ENCODE measurements around the gene SNX32. TPM values are rescaled to one million over a fixed set of nuclear protein-coding genes. Genes with fewer than 3 reads are reported as not detected.

SNX32 gene
- total RNA-seq, 1 experiment from 2014 or later = not detected

DNA sequence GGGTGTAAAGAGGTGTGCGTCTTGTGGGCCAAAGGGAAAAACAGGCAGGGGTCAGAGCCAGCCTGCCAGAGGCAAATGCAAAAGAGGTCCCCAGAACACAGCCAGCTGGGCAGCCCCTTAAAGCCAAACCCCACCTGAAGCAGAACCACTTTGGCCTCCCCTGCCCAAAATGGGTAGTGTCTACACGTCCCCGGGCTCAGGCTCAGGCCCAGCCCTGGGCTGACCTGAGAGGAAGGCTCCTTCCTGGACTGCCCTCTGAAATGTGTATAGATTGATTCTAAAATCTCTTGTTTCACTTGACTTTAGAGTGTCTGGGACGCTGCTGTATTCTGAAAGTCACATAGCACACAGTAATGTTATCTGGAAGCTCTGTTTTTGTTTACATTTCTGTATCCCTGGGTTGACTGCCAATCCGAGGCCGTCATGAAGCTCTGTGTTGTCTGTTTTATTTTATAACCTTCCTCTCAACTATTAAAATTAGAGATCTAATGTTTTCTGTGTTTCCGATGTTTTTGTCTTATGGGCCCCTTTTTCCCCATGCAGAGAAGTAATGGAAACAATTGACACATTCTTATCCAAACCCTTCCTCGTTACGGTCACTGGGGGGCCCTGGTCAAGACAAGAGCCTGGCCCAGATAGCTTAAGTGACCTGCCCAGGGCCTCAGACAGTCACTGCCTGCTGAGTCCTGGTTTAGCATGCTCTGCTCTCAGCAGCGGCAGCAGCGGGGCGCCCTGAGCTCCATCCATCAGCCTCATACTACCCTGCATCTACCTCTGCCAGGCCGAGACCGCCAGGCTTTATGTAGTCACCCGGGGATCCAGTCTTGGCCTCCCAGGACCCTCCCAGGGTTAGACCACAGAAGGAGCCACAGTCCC lies 36.8 kb upstream of the SNX32 start:
- DNase-seq (ENCODE audit: low read depth) = no peak

DNA sequence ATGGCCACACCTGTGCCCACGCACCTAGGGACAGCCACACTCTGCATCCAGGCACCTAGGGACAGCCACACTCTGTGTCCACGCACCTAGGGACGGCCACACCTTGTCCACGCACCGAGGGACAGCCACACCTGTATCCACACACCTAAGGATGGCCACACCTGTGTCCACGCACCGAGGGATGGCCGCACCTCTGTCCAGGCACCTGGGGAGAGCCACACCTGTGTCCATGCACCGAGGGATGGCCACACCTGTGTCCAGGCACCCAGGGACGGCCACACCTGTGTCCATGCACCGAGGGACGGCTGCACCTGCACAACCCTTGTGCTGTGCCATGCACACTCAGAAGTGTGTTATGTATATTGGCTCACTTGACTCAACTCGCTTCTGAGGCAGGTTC lies 36.1 kb upstream of the SNX32 start:
- DNase-seq (ENCODE audit: low read depth) = no peak

DNA sequence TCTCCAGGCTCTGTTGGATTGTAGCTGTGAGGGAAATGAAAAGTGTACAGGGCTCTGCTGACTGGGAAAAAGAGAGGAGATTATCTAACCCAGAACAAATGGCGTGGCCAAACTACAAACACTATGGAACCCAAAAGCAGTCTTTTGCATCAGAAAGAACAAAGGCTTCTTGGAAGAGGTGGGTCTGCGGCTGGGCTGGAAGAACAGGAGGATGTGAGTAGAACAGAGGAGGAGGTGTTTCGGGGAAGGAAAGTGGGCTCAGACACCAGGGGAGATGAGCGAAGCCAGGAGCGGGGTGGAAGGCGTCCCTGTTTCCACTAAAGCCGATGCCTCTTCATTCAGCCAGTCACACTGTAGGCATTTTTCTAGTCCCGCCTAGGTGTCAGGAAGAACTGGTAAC lies 34.9 kb upstream of the SNX32 start:
- no peak for DNase-seq (ENCODE audit: low read depth)

DNA sequence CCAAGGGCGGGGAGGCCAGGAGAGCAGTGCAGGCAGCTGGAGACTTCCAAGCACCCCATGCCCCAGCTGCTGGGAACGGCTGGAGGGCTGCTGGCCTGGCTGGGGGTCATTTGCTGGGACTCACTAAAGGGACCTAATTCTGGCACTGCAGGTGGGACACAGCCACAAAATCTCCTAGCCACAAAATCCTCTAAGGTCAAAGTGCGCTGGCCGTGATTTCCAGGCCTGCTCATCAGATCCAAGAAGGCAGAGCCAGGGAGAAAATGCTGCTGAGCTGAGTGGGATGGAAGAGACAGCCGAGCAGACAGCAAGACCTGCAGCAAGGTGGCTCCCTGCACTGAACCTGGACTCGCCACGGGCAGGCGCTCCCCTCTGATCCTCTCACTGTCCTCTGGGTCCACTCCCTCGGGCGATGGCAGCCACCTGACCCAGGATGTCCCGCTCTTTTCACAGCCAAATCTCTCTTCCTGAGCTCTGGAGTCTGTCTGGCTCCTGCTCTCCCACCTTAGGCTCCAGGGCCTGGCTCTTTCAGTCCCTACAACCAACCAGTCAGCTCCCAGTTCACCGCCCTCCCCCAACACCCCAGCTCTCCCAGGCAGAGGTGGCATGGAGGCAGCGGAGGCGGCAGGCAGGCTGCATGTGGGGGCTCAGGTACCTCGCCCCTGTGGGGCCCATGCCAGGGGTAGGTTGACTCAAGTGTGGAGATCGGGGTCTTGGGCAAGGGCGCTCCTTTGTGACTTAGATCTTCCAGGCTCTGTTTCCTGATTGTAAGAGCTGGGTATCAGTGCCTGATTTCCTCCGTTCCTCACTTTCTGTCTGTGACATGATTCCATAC lies 32.4 kb upstream of the SNX32 start:
- DNase-seq (ENCODE audit: low read depth) = no peak

DNA sequence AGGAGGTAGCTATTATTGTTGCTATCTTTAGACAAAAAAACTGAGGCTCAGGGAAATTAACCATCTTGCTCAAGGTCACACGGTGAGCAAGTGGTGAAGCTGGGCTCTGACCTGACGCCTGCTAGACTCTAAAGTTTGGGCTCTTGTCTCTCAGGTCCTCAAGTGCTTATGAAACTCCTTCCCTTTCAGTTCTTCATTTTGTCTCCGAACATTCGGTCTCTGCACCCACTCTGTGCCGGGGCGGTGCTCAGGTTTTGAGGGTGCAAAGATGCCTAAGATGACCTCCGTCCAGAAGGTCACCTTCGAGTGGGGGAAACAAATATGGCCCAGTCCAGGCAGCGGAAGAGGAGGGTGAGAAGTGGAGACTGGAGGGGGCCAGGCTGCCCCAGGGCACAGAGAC lies 30.9 kb upstream of the SNX32 start:
- DNase-seq (ENCODE audit: low read depth) = no peak

DNA sequence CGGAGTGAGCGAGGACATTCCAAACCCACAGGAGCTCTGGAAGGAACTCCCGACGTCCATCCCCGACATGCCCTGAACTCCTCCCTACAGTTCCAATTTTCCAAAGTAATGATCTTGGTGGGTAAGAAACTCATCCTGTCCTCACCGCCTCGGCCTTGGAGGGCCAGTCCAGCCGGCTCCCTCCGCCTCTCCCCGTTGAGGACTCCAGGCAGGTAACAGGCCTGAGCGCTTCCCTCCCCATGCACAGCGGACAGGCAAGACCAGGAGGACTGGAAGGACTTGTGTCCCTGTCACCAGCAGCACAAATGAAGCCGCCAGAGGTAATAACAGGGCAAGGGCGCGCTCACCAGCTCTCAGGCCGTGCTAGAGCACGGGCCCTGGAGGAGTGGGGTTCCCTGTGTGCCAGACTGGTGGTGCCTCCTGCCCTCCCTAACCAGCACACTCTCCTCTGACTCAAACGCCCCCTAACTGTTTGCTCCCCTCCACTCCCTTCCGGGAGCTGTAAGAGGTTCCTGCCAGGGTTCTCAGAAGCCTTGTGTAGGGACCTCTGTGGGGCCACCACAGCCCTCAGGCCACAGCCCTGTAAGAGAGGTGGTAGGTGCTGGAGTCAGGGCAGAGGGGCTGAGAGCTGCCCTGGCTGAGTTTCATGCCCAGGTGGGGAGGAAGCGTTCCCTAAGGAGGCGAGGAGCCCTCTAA lies 29.8 kb upstream of the SNX32 start:
- no peak for DNase-seq (ENCODE audit: low read depth)

DNA sequence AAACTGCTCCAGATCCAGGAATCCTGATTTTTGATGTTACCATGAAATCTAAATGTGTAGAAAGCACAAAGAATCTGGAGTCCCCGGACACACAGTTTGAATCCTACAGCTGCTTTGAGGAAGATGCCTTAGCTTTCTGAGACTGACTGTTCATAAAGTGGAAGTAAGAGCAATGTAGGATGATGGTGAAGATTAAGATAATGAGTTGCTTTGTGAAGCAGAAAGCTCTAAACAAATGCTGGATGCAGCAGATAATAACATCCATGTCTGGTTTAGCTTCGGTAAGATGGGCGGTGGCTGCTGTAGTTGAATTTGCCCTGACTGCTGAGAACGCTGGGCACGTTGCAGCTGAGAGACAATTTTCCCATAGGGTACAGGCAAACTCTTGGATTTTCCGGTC lies 26.8 kb upstream of the SNX32 start:
- no peak for DNase-seq (ENCODE audit: low read depth)

DNA sequence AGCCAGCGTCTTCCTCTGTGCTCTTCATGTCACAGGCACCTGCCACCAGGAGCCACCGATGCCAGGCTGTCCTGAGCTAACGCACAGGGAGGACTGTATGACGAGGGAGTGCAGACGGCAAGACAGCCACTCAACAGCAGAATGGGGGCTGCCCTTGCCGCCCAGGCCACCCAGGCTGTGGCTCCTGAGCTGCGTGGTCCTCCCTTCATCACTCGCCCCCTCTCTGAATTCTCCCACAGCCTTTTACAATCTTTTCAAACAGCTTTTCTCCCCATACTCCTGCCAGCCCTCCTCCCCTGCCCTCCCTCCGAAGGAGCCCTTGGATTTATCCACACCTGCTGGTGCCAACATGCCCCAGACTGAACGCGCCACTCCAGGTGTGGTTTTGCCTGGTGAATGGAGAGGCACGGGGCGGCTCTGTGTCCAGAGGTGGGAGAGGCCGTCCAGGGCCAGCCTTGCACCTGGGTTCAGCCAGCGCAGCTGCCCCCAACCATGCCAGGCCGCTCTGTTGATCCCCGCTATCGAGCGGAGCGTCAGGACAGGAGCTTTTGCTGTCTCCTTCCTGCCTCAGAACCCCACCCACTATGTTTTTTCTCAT lies 24.9 kb upstream of the SNX32 start:
- no peak for DNase-seq (ENCODE audit: low read depth)

DNA sequence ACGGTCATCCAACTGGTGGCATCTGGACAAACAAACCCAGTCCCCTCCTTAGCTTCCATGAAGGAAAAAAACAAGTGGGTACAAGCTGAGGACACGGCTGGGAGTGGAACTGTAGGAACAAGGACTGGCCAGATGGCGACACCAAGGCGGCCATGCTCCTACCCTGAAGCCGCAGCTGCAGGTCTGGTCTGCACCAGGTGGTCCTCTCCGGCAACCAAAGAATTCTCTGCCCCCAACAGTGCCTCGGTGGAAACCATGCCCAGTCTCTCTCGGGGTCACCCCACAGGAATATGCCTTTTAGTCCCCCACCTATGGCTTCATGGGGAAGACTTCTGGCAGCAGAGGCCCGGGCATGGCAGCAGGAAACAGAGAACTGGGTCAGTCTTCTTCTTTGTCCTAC lies 24.3 kb upstream of the SNX32 start:
- DNase-seq (ENCODE audit: low read depth) = no peak

DNA sequence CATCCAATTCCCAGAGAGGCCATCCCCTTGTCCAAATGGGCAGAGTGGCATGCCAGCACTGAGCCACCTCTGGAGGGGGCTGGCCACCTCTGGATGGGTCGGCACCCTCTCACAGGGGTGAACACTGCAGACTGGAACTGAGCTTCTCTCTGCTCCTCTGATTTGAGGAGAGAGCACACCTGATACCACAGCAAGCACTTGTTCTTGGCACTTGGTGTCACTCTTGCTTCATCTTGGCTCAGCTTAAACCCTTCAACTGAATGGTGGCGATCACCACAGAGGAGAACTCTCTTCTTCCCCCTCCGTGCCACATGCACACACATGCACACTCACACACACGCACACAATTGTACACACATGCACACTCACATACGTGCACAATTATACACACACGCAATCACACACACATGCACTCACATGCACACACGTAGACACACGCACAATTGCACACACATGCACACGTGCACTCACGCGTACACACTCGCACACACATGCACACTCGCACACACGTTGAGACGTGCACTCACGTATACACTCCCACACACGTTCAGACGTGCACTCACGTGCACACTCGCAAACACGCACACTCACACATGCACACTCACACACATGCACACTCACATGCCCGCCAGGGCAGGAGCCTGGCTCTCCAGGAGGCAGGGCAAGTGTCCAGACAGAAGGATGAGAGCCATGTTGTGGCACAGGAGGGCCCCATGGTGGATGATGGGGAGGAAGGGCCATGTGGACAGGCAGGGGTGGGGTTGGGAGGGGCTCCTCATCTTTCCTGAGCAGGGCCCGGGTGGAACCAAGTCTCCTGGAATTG lies 23.5 kb upstream of the SNX32 start:
- no peak for DNase-seq (ENCODE audit: low read depth)

DNA sequence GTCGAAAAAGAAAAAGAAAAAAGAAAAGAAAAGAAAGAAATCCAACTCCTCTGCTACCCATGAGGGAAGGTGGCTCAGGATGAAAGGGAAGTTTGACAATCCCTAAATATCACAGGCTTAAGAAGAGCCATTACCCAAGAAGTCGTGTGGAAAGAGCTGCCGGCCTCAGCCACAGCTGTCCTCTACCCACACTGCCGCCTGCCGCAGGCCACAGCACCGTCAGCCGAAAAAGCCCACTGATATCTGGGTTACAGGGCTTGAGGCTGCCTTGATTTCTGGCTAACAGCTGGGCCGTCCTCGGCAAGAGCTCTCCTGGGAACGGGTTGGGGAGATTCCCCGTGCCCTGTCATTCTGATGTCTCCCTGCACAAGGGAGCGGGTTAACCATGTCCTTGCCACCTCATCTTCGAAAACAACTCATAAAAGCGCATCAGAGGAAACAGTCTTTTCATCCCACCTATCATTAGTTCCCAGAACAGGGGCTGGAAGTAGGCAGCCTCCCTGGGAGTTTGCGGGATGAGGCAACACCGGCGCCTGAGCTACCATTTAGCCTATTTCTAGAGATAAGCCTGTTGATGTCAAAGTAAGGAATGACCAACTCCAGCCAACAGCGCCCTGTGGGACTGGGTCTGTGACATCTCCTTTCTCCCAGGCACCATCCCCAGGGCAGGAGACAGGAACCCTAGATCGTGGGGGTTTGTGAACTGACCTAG lies 21.8 kb upstream of the SNX32 start:
- DNase-seq (ENCODE audit: low read depth) = no peak

DNA sequence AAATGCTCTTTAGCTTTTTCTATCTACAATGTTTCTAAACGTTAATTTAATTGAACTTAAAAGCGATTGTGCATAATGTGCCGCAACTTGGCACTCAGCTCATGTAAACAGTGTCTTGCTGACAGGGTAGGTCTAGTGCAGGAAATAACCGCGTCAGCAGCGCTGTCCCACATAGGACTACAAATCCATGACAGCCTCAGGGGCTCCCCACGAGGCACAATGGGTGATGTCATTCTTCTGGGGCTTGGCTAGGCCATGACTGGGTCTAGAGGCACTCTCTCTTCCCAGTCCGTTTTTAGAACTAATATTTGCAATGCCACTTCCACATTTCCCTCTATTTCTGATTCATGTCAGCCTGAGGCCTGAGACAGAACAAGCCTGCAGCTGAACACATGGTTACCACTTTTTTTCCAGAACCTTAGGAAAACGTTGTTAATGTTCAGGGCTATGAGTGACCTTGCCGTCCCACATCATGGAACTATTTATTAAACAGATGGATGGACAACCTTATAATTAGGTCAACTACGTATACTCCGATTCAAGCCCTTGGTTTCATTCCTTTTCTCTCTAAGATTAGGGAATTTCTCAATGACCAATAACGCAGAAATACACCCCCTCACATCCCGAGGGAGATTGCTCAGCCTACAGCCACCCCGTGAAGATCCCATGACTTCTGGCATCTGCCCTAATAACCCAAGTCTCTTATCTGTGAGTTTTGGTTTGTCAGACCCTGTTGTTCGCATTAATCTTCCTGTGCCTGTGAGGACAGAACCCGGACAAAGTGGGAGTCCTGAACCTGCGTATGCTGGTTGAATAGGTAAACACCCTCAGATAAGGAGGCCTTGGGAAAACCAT lies 19.4 kb upstream of the SNX32 start:
- DNase-seq (ENCODE audit: low read depth) = peak; percentile 13

DNA sequence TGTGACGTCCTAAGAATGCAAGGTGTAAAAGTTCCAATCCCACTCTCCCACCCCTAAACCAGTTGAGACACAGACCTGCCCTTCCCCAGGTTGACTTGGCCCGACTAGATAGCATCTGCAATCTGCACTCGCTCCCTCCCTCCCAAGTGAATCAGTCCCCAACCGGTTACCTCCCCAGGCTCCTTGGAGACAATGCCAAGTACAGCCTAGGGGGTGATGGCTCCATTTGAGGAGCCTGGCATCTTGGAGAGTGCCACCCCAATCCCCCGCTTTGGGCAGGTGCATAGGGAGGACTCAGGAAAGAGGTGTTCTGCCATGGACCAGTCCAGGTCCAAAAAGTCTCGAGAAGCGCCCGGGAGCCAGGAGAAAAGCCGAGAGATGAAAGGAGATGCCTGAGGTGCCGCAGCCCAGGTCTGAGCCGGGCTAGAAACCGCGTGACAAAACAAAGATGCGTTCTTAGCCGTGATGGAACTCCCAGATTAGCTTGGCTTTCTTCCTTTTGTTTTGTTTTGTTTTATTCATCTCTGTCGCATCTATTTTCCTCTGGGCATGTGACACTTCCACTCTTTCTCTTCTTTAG lies 18.7 kb upstream of the SNX32 start:
- DNase-seq (ENCODE audit: low read depth) = no peak

DNA sequence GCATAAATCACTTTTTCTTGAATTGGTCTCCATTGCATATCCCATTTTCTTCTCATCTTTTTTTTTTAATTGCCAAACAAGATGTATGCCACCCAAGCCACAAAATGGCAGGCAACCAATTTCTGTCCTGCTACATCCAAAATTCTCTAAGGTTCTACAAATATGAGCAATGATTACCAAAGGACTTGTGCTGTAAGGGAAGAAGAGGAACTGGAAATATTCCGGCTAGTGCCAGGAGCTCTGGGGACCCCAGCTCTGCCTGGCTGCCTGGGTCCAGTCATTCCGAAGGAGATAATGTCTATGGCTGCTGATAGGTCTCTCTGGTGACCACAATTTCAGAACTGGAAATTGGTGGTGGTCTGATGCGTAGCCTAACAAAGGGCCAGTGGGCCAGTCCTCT lies 17.1 kb upstream of the SNX32 start:
- DNase-seq (ENCODE audit: low read depth) = no peak

DNA sequence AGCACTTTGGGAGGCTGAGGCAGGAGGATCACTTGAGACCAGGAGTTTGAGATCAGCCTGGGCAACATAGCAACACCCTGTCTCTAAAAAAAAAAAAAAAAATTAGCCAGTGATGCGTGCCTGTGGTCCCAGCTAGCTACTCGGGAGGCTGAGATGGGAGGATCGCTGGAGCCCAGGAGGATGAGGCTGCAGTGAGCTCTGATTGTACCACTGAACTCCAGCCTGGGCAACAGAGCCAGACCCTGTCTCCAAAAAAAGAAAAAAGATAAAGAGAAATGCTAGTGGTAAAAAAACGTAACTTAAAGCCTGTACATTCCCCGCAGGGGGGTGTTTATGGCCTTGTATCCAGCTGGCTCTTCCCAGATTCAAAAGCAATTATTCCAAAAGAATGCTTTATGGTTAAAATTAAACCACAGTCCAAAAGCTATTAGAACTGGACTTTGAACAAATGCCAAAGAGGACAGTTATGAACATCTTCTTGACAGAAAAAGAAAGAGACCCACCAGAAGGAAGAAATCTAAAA lies 16.4 kb upstream of the SNX32 start:
- no peak for DNase-seq (ENCODE audit: low read depth)

DNA sequence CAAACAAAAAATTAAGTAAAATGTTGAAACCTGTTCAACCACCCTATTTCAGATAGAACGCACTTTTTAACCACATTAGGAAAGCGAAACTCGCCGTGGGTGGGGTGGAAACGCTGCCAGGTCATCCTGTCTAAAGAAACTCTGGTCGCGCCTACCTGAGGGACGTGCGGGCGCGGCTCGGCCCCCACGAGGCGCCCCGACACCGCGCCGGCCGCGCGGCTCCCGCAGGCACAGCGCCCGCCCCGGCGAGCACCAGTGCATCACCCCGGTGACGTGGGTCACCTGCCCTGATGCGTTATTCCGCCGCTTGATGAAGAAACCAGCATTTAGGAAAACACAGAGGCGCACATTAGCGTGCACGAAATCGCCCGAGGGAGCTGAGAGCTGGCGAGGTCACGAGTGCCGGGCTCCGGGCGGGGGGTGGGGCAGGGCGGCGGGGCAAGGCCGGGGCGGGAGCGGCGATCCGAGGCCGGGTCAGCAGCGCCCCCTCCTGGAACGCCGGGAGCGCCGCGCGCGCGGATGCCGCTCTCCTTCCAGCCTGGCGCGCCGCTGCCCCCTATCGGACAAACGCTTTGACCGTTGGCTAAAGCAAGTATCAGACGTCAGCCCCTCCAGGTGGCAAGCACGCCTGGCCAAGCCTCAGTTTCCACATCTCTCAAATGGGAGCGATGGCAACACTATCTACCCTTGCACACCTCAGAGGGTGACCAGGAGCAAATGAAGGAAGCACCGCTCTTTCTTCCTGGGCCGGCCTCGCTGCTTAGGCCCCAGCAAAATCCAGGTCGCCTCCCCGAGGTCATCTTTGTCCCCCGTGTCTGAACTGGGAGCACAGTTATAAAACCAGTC lies 15.7 kb upstream of the SNX32 start:
- DNase-seq (ENCODE audit: low read depth) = peak; percentile 76

DNA sequence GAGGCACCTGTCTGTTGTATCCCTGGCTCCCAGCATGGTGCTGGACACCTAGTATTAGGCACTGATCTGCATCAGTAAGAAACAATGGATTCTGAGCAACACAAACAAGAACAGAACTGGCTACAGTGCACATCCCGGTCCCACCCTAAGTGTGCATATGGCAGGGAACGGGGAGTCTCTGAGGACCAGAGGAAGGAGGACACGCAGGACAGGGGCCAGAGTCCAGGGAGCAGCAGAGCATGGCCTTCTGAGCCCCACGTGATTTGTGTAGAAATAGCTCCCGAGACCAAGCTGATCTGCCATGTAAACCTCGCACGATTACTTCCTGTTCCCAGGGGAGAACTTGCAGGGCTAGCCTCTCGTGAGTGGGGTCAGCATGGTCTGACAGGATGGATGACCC lies 12.7 kb upstream of the SNX32 start:
- no peak for DNase-seq (ENCODE audit: low read depth)
